GOT3 (cell line): ENCODE results near the gene WDR62.

ENCODE experiments used
- DNase-seq: peaks from one replicate; lab custom pipeline; 2025; ENCODE audit warnings: mixed read lengths; lab: John Stamatoyannopoulos, UW

Gene WDR62

GRCh38 chr19:36054733-36055686 lies at the start of gene WDR62:
Gene WDR62, plus strand, starts transcription at chr19:36054897. Its CDS starts 75 bp downstream, at chr19:36054972.
- peak; percentile 94 for DNase-seq

DNA sequence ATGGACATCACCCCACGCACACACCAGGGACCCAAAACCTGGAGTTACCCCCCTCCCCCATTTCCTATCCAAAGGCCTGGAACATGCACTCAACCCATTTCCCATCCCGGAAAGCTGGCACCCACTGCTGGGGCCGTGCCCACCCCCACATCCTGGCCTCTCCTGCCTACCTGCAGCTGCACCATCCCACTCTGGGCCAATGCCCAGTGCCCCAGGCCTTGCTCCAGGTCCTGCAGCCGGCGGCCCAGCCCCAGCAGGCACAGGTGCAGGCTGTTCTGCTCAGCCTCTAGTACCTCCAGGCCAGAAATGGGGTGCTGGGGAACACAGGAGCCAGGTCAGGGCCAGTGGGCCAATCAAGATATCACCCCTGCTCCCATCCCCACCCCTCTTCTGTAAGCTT lies 47.7 kb upstream of the WDR62 start:
- no peak for DNase-seq

DNA sequence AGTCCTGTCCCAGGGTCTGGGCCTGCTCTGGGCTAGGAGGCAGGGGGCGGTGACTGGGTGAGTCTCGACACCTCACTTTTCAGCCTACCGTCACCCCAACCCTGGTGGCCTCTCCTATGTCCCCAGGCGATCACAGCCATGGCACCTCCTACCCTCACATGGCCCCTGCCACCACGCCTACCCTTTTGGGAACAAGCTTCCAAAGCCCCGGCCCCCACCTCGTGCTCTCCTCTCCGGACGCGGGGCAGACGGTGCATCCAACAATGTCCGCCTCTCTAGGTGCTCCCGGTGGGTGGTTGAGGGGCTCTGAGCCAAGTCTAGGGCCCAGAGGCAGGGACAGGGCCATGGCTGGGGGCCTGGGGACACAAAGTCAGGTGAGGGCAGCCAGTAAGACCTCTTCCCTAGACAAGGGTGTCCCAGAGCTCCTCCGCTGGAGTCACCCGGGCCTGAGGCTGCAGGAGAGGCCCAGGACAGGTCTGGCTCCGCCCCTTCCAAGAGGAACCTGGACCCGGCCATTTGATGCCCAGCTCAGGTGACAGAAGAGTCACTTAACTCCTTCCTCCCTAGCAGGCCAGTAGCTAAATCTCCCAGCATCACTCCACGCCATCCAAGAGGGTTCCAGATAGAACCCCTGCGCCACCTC lies 46.2 kb upstream of the WDR62 start, which contains the start of gene SYNE4:
Gene SYNE4, minus strand, starts transcription at position 478 of the 643 bp plus-strand sequence. Its CDS starts 132 bp downstream, at position 346.
- DNase-seq, result no peak

- no peak for DNase-seq
Measured at GRCh38 chr19:36009220-36009619, 45.5 kb upstream of the WDR62 start.

DNA sequence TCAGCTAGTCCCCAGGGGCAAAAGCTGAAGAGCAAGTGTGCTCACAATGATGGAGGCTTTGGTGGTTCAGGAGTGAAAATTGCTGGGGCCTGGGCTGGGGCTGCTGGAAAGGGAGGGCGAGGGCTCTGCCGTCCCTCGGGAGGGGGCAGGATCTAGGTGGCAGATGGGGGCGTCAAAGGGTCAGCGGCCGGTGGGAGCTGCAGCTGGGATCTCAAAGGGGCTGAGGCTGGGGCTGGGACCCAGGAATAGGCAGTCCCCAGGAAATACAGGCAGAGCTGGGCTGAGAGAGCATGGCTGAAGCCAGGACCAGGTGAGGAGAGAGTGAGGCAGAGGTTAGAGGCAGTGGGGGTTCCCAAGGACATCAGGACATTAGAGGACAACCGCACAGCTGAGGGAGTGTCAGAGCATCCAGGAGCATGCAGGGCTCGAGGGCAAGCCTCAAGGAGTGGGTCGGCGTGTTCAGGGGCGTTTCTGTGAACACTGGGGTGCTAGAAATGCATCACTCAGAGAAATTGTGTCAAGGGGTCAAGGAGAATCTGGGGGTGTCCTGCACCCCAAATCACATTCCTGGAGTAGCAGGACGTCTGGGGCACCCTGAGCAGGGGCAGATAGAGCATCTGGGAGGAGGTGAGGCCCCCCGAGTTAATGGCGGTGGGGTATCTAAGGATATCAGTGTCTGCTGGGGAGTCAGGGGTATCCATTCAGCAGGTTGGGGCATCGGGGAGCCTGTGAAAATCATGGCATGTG lies 44.9 kb upstream of the WDR62 start:
- DNase-seq, result no peak

DNA sequence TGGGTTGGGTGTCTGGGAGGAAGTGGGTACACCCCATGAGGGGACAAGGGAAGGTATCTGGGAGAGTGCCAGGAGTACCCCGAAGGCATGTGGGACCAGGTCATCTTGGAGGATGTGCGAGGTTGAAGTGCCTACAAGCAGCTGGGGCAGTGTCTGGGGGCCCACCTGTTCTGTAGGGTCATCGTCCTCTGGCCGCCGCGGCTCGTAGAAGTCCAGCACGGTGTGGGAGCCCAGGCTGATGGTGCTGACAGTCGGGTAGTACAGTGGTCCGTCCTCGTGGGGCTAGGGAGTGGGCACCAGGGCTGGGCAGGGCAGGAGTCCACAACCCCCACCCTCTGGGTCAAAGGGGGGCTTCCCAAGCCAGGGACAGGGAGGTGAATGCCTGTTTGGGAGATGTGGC lies 44.3 kb upstream of the WDR62 start:
- DNase-seq, result no peak

DNA sequence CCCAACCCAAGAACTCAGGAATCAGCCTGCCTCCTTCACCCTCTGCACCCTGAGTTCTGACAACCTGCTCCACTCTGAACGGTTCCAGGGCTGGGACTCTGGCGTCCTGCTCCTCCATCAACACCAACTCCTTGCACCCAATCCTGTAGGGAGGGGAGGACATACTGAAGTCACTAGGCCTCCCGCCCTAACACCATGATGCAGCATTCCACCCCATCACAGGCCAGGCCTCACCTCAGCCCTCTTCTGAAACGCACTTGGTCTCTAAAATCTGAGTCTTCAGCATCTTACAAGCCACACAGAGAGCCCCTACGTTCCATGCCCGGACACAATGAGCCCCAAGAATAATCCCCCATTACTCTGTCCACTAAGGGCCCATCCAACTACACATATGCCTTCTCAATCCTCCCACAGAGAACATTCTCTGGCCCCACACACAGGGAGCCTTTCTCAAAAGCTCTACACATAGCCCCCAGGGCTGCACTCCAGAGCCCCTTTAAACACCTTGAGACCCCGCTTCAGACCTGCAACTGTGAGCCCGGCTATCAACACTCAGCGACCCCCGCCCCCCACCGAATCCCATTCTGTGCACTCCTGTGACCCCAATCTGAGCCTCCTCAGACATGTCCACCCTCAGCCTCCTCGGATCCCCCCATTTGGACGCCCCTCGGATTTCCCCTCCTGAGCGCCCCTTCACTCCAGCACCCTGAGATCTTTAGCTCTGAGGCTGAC lies 41.3 kb upstream of the WDR62 start:
- DNase-seq, result no peak

DNA sequence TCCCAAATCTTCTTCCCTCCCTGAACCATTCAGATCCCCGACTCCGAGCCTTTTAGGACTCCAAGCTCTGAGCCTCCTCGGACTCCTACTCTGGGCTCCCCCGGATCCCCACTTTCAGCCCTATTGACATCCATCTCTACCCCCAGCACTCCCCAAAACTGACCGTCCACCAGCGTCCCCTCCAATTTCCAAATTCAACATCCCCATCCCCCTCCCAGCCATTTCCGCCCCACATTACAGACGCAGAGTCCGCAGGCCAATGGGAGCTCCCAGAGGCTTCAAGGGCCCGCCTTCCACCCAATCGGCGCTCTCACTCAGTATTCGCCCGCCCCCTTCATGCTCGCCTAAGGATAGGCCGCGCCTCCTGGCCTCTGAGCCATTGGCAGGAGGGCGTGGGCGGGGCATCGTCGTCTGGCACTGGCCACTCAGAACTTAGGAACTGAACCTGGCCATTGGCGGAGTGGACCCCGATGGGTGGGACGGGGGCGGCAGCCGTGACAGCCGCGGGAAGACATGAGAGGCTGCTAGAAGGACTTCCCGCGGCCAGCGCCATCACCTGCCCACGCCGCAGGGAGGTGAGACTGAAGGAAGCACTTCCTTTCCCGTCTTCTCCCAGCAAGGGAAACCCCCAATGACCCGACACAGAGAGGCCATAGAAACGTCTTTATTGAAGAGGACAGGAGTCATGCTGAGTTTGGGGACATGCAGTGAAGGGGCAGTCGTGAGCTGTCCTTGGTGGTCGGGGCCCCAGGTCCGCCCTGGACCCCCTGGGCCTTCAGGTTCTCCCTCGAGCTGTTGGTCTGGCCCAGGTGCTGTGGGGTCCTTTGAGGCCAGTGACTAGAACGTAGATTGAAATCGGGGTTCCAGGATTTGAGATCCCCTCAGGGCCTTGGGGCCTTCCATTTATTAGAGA lies 40.4 kb upstream of the WDR62 start, which contains the start of gene ALKBH6:
Gene ALKBH6, minus strand, starts transcription at position 202 of the 913 bp plus-strand sequence. CDS start 816 bp downstream, outside the sequence.
- peak; percentile 93 for DNase-seq

- DNase-seq, result no peak
Measured at GRCh38 chr19:36019061-36019670, 35.5 kb upstream of the WDR62 start.

- DNase-seq, result no peak
Measured at GRCh38 chr19:36023432-36023831, 31.3 kb upstream of the WDR62 start.

GRCh38 chr19:36025541-36025940 lies 29.2 kb upstream of the WDR62 start:
- DNase-seq, result no peak

DNA sequence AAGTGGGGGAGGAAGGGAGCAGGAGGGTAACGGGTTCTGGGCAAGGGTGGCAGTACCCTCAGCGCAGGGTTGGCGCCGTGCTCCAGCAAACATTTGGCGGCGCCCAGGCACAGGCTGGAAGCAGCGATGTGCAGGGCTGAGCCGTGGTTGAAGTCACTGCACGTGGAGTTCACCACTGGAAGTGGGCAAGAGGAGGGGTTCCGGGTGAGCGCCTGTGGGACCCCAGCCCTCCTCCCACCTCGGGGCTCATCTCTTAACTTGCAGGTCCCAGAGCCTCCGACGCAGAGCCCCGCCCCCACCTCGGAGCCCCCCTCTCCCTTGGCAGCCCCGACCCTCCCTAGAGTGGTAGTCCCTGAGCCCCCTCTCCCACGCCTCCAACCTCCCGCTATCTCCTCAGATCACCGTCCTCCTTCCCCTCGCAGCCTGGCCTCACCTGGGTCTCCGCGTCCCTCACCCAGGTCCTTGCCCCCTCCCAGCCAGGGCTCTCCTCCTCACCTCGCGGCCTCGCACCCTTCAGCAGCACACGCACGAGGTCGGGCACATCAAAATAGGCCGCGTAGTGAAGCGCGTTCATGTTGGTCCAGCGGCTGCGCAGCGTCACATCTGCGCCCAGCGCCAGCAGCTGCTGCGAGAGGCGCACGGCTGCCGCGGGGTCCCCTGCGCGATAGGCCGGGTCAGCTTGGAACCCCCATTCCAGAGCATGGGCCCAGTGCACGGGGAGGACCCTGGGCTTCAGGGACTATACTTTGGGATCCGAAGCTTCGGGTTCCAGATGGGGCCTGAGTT lies 28.4 kb upstream of the WDR62 start:
- DNase-seq, result no peak

DNA sequence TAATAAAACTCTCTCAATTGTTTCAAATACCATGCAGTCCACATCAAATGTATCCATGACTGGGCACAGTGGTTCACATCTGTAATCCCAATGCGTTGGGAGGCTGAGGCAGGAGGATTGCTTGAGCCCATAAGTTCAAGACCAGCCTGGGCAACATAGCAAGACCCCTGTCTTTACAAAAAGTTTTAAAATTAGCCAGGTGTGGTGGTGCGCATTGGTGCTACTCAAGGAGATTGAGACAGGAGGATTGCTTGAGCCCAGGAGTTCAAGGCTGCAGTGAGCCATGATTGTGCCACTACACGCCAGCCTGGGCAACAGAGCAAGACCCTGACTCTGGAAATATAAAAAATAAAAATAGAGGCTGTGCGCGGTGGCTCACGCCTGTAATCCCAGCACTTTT lies 27.0 kb upstream of the WDR62 start:
- no peak for DNase-seq

DNA sequence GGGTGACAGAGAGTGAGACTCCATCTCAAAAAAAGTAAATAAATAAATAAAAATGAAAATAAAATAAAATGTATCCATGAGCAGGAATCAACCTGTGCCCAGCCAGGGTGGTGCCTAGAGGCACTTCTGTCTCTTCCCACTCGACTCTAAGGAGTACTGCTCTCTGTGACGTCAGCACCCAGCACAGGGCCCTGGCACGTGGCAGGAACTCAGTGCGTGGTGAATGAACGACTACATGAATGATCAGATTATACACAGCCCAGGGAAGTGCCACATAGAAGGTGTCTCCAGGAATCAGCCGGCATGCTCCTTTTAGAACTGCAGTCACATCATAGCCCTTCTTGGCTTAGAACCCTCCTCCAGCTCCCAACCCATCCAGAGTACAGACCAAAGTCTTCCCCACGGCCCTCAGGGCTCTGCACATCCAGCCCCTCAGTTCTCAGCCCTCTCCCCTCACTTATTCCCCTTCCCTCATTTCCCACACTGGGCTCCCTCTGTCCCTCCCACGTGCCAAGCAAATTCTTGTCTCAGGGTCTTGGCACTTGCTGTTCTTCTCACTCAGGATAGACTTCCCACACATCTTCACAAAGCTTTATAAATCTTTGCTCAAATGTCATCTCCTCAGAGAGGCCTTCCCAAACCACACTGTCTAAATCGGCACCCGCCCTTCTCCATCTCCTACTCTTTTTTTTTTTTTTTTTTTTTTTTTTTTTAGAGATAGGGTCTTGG lies 26.2 kb upstream of the WDR62 start:
- no peak for DNase-seq

GRCh38 chr19:36030264-36031148 lies 24.2 kb upstream of the WDR62 start:
- no peak for DNase-seq

GRCh38 chr19:36031308-36031707 lies 23.4 kb upstream of the WDR62 start:
- DNase-seq, result no peak
